SK-N-SH (cell line): ENCODE measurements around the gene GLOD4.

Experiments
- ELF1 ChIP-seq: IDR thresholded peaks from 2 replicates; pipeline ENCODE4 v1.4.0; 2012
- EP300 ChIP-seq, 2 experiments: IDR thresholded peaks; 2 replicates each; pipeline versions ENCODE4 v1.4.0 to v1.6.1; 2012; ENCODE audit warnings: borderline replicate concordance in 1 of 2, low read depth in 1 of 2, low read length in 1 of 2
- GATA2 ChIP-seq: sonication (generic); formaldehyde crosslinking; IDR thresholded peaks from 2 replicates; pipeline ENCODE4 v1.5.0; 2020; ENCODE audit warnings: mild to moderate bottlenecking, missing genetic modification reagents
- PBX3 ChIP-seq: IDR thresholded peaks from 2 replicates; pipeline ENCODE4; 2012
- POLR2AphosphoS5 ChIP-seq: IDR thresholded peaks from 2 replicates; pipeline ENCODE4 v1.6.1; 2012; ENCODE audit warnings: low read depth, low read length
- RXRA ChIP-seq: IDR thresholded peaks from 2 replicates; pipeline ENCODE4 v1.4.0; 2012; ENCODE audit warnings: low read depth, mild to moderate bottlenecking, borderline replicate concordance
- TAF1 ChIP-seq: IDR thresholded peaks from 2 replicates; pipeline ENCODE4 v1.6.1; 2012; ENCODE audit warnings: low read depth, mild to moderate bottlenecking, low read length, moderate library complexity, borderline replicate concordance
- ZBTB33 ChIP-seq: IDR thresholded peaks from 2 replicates; pipeline ENCODE4 v1.4.0; 2012; ENCODE audit warnings: low read depth, borderline replicate concordance
- TF ChIP-seq, protein P1 (sequence below): fragments of 200-600 bp; sonication (generic); IDR thresholded peaks from 2 replicates; pipeline ENCODE4 v1.6.1; 2017; ENCODE audit warnings: antibody characterized with exemption, mild to moderate bottlenecking, moderate library complexity
- TF ChIP-seq, protein P2 (sequence below): IDR thresholded peaks from 2 replicates; pipeline ENCODE4 v1.6.1; 2012; ENCODE audit warnings: mild to moderate bottlenecking, low read depth, low read length, moderate library complexity

GRCh38 chr17:737561-738113, 44.4 kb downstream of the GLOD4 start:
- TF ChIP-seq ZBTB33 (no peak), ELF1 (no peak), TAF1 (no peak), RXRA (no peak), EP300 (IDR thresholded peaks at IDR 0.05; ENCODE audit: borderline replicate concordance in 1 of 2, low read depth in 1 of 2, low read length in 1 of 2) (no peak), GATA2 (CRISPR knock-in tag) (no peak), PBX3 (no peak), POLR2AphosphoS5 (no peak)
- TF ChIP-seq, protein P1, sequence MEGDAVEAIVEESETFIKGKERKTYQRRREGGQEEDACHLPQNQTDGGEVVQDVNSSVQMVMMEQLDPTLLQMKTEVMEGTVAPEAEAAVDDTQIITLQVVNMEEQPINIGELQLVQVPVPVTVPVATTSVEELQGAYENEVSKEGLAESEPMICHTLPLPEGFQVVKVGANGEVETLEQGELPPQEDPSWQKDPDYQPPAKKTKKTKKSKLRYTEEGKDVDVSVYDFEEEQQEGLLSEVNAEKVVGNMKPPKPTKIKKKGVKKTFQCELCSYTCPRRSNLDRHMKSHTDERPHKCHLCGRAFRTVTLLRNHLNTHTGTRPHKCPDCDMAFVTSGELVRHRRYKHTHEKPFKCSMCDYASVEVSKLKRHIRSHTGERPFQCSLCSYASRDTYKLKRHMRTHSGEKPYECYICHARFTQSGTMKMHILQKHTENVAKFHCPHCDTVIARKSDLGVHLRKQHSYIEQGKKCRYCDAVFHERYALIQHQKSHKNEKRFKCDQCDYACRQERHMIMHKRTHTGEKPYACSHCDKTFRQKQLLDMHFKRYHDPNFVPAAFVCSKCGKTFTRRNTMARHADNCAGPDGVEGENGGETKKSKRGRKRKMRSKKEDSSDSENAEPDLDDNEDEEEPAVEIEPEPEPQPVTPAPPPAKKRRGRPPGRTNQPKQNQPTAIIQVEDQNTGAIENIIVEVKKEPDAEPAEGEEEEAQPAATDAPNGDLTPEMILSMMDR: no peak
- TF ChIP-seq, protein P2, sequence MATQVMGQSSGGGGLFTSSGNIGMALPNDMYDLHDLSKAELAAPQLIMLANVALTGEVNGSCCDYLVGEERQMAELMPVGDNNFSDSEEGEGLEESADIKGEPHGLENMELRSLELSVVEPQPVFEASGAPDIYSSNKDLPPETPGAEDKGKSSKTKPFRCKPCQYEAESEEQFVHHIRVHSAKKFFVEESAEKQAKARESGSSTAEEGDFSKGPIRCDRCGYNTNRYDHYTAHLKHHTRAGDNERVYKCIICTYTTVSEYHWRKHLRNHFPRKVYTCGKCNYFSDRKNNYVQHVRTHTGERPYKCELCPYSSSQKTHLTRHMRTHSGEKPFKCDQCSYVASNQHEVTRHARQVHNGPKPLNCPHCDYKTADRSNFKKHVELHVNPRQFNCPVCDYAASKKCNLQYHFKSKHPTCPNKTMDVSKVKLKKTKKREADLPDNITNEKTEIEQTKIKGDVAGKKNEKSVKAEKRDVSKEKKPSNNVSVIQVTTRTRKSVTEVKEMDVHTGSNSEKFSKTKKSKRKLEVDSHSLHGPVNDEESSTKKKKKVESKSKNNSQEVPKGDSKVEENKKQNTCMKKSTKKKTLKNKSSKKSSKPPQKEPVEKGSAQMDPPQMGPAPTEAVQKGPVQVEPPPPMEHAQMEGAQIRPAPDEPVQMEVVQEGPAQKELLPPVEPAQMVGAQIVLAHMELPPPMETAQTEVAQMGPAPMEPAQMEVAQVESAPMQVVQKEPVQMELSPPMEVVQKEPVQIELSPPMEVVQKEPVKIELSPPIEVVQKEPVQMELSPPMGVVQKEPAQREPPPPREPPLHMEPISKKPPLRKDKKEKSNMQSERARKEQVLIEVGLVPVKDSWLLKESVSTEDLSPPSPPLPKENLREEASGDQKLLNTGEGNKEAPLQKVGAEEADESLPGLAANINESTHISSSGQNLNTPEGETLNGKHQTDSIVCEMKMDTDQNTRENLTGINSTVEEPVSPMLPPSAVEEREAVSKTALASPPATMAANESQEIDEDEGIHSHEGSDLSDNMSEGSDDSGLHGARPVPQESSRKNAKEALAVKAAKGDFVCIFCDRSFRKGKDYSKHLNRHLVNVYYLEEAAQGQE: no peak
